Right lobe of liver (tissue), 6 donors: ENCODE data around the gene IQSEC3. TPM values are rescaled to one million over a fixed set of nuclear protein-coding genes. Genes with fewer than 3 reads are reported as not detected.
A peak's percentile ranks its signal among the peaks of the same experiment; 100 is the strongest.

Experiments used
- ATAC-seq, 4 donors: fragments of 200-7000 bp; cut with Tn5 transposase; one replicate each; pipeline ENCODE4 v1.9.1; 2020; ENCODE audit warnings: mild to moderate bottlenecking in 4 of 4, moderate library complexity in 4 of 4
- DNase-seq, 3 donors: peaks; one replicate each; pipeline ENCODE4 v3.0.0-alpha.2; 2020
- H3K27ac ChIP-seq, 3 donors: fragments of 200-600 bp; one replicate each; pipeline ENCODE4 v1.8.0; 2022
- H3K27me3 ChIP-seq, 2 donors: fragments of 200-600 bp; one replicate each; pipeline ENCODE4 v1.8.0; 2022
- H3K36me3 ChIP-seq, 4 donors: fragments of 200-600 bp; sonication (generic) in 1 of 4; one replicate each; pipeline versions ENCODE4 v1.5.1 to v1.8.0; 2017 to 2022; ENCODE audit warnings: control low read depth in 1 of 4
- H3K4me1 ChIP-seq, 4 donors: fragments of 200-600 bp; sonication (generic) in 1 of 4; one replicate each; pipeline versions ENCODE4 v1.5.1 to v1.8.0; 2017 to 2022; ENCODE audit warnings: control low read depth in 1 of 4
- H3K4me3 ChIP-seq, 3 donors: fragments of 200-600 bp; one replicate each; pipeline ENCODE4 v1.8.0; 2022
- H3K9me3 ChIP-seq, 4 donors: fragments of 200-600 bp; sonication (generic) in 1 of 4; one replicate each; pipeline versions ENCODE4 v1.5.1 to v1.8.0; 2017 to 2022; ENCODE audit warnings: control low read depth in 1 of 4
- CTCF ChIP-seq, 4 donors: fragments of 200-600 bp in 3 of 4; fragments of 450-650 bp in 1 of 4; IDR thresholded peaks; one replicate each; pipeline versions ENCODE4 v1.5.1 to v1.8.0; 2016 to 2022; ENCODE audit warnings: antibody characterized with exemption in 4 of 4, mild to moderate bottlenecking in 2 of 4
- POLR2A ChIP-seq: fragments of 450-650 bp; IDR thresholded peaks from one replicate; pipeline ENCODE4 v1.6.1; 2017; ENCODE audit warnings: antibody characterized with exemption, mild to moderate bottlenecking
- WGBS: methylation state at CpG from one replicate; pipeline ENCODE4 v1.1.6; 2018; ENCODE audit warnings: low coverage, low lambda C conversion rate; ENCODE audit not compliant: insufficient coverage; ENCODE audit errors: missing lambda C conversion rate; 5-methylcytosine and 5-hydroxymethylcytosine counted together
- intact Hi-C, 2 donors: fragments of 100-400 bp; cut with DNase I; formaldehyde crosslinking; loops; one replicate each; pipeline versions ENCODE4 v1.11.2 to v1.14.1; 2022
- total RNA-seq, 6 experiments: library from RNA; depleted of rRNA in 2 of 6; stranded (reverse); fragments of >200 nt in 2 of 6; fragmentation: NEBNext Ultra II Directional in 3 of 6; extraction: Animal tissue kit (Norgen Biotek cat#: 25700) in 3 of 6; gene quantifications; one replicate each; pipeline versions ENCODE4 v1.1.0 to v1.2.4, GENCODE V29; 2016 to 2023
- donor health status: DM: no; HTN: yes; CAD: no.
- donor health status: DM: no; HTN: no; CAD: no.
- donor health status: DM: no; HTN: no; CAD: no.
- donor health status: DM: no; HTN: yes; CAD: no.
- donor health status: DM: no; HTN: yes; CAD: no.

IQSEC3 gene
- total RNA-seq, 6 experiments from 2014 or later: 0.05 to 0.64 (median 0.15) TPM; not detected in 1

GRCh38 chr12:219891-220352, 153.4 kb downstream of the IQSEC3 start:
- ATAC-seq (peak; percentile 80 to 92 (median 88)), DNase-seq (peak; percentile 68 to 83 (median 72))
- no peaks in the 10 kb centered on the region for H3K27me3 ChIP-seq
- no peak overlapping the region for H3K27ac ChIP-seq
- TF ChIP-seq CTCF (IDR thresholded peaks at IDR 0.05) (peak; percentile 64 to 78 (median 70)), POLR2A (no peak)
- no peaks in the 10 kb centered on the region for H3K4me1 ChIP-seq
- H3K36me3 ChIP-seq: peaks cover 0 to 21% (median 9%) of the 10 kb centered on the region in 4 donors
- H3K9me3 ChIP-seq: no peaks in the 10 kb centered on the region
- WGBS: 51% methylated on average over 5 of the region's 17 CpGs
- H3K4me3 ChIP-seq: no peak overlapping the region
- intact Hi-C loops: no loop called here

GRCh38 chr12:220491-220890, 153.9 kb downstream of the IQSEC3 start:
- Histone ChIP-seq H3K27me3 (no peaks in the 10 kb centered on the region), H3K36me3 (peaks cover 0 to 23% (median 11%) of the 10 kb centered on the region in 4 donors), H3K27ac (no peak overlapping the region), H3K4me1 (no peaks in the 10 kb centered on the region), H3K4me3 (no peak overlapping the region), H3K9me3 (no peaks in the 10 kb centered on the region)
- DNase-seq (no peak), ATAC-seq (no peak)
- intact Hi-C loops: no loop called here
- WGBS: 80% methylated on average over 3 of the region's 6 CpGs
- TF ChIP-seq POLR2A (no peak), CTCF (IDR thresholded peaks at IDR 0.05) (no peak)

- H3K27me3 ChIP-seq: no peaks in the 10 kb centered on the region
These were observed 154.5 kb downstream of the IQSEC3 start for GRCh38 chr12:220946-221550.

GRCh38 chr12:221736-222135, 155.2 kb downstream of the IQSEC3 start:
- no peak overlapping the region for H3K4me3 ChIP-seq
- WGBS: 20% methylated on average over 1 of the region's 6 CpGs
- intact Hi-C loops: no loop called here
- H3K4me1 ChIP-seq: no peaks in the 10 kb centered on the region
- no peaks in the 10 kb centered on the region for H3K27me3 ChIP-seq
- ATAC-seq (no peak), DNase-seq (no peak)
- H3K27ac ChIP-seq: no peak overlapping the region
- TF ChIP-seq CTCF (IDR thresholded peaks at IDR 0.05) (no peak), POLR2A (no peak)
- H3K9me3 ChIP-seq: no peaks in the 10 kb centered on the region
- H3K36me3 ChIP-seq: peaks cover 0 to 23% (median 11%) of the 10 kb centered on the region in 4 donors

More at GRCh38 chr12:220946-221550, 154.5 kb downstream of the IQSEC3 start:
- 17% methylated on average over 2 of the region's 19 CpGs for WGBS
- TF ChIP-seq POLR2A (no peak), CTCF (IDR thresholded peaks at IDR 0.05) (no peak)
- H3K27ac ChIP-seq: no peak overlapping the region
- H3K36me3 ChIP-seq: peaks cover 0 to 23% (median 11%) of the 10 kb centered on the region in 4 donors
- H3K4me3 ChIP-seq: no peak overlapping the region
- no peaks in the 10 kb centered on the region for H3K4me1 ChIP-seq
- H3K9me3 ChIP-seq: no peaks in the 10 kb centered on the region
- DNase-seq (no peak), ATAC-seq (no peak)
- intact Hi-C loops: no loop called here
